NCI-H2029 (cell line): ENCODE data around the gene DUOX1.

Experiments
- DNase-seq: peaks from one replicate; lab custom pipeline; 2025; lab: John Stamatoyannopoulos, UW

The DUOX1 gene

GRCh38 chr15:45168751-45169551 is 39.2 kb downstream of the DUOX1 start:
- DNase-seq = no peak

GRCh38 chr15:45169608-45170480 is 40.0 kb downstream of the DUOX1 start:
- DNase-seq = no peak

- DNase-seq = no peak
Measured at GRCh38 chr15:45171912-45172311, 42.1 kb downstream of the DUOX1 start.

GRCh38 chr15:45174069-45174468 is 44.3 kb downstream of the DUOX1 start:
- no peak for DNase-seq

GRCh38 chr15:45174577-45174976 is 44.8 kb downstream of the DUOX1 start:
- DNase-seq = no peak

GRCh38 chr15:45177285-45177684 is 47.5 kb downstream of the DUOX1 start:
- DNase-seq = no peak

- DNase-seq = no peak
Measured at GRCh38 chr15:45179221-45179985, 49.6 kb downstream of the DUOX1 start.

GRCh38 chr15:45180201-45180600 is 50.4 kb downstream of the DUOX1 start:
- DNase-seq = no peak

GRCh38 chr15:45180648-45181436 is 51.0 kb downstream of the DUOX1 start:
- DNase-seq = no peak

GRCh38 chr15:45181491-45182285 is 51.9 kb downstream of the DUOX1 start:
- DNase-seq = no peak

GRCh38 chr15:45182996-45183395 is 53.2 kb downstream of the DUOX1 start:
- no peak for DNase-seq

- DNase-seq = no peak
Measured at GRCh38 chr15:45183511-45183910, 53.7 kb downstream of the DUOX1 start.

- no peak for DNase-seq
Measured at GRCh38 chr15:45184562-45185041, 54.8 kb downstream of the DUOX1 start.

GRCh38 chr15:45185069-45185779 is 55.4 kb downstream of the DUOX1 start:
- DNase-seq = no peak

GRCh38 chr15:45185903-45186770 is 56.3 kb downstream of the DUOX1 start:
- no peak for DNase-seq

GRCh38 chr15:45186771-45187577 is 57.2 kb downstream of the DUOX1 start:
- DNase-seq = no peak

GRCh38 chr15:45187578-45187893 is 57.7 kb downstream of the DUOX1 start:
- no peak for DNase-seq
